ENCODE results near the gene NTNG1.

GRCh38 chr1:107439567-107439966 is 298.7 kb downstream of the NTNG1 start:
- TF ChIP-seq POLR2A (IDR thresholded peaks at IDR 0.05; ENCODE audit: low read depth) = no peak
- TF ChIP-seq CTCF (IDR thresholded peaks at IDR 0.05) = no peak
- TF ChIP-seq EP300 (IDR thresholded peaks at IDR 0.05) = no peak
- TF ChIP-seq POLR2AphosphoS5 (IDR thresholded peaks at IDR 0.05) = no peak

Measured in esophagus muscularis mucosa (tissue), 4 donors.